Measurements from ENCODE around the gene RAD51AP1. TPM values are rescaled to one million over a fixed set of nuclear protein-coding genes. Genes with fewer than 3 reads are reported as not detected.

The RAD51AP1 gene
- total RNA-seq, 1 donor from 2014 or later, result 12.5 TPM

DNA sequence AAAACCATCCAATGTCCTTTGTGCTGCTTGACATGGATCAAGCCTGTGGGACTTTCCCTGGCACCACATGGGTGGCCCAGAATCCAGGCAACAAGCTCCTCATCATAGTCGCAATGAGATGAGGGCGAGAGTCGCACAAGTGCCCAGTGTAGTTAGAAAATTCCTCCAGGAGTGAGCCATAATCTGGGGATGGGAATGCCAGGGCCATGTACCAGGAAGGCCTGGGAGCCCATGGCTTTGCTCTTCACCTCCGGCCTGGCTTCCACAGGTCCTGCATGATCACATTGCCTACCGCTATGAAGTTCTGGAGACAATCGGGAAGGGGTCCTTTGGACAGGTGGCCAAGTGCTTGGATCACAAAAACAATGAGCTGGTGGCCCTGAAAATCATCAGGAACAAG, 57.2 kb downstream of the RAD51AP1 start:
- H3K27me3 Mint-ChIP-seq (ENCODE audit: unreplicated experiment), result peaks cover 1% of the 10 kb centered on the region
- no peak overlapping the region for H3K4me3 Mint-ChIP-seq (ENCODE audit: unreplicated experiment)
- TF ChIP-seq, protein P1, sequence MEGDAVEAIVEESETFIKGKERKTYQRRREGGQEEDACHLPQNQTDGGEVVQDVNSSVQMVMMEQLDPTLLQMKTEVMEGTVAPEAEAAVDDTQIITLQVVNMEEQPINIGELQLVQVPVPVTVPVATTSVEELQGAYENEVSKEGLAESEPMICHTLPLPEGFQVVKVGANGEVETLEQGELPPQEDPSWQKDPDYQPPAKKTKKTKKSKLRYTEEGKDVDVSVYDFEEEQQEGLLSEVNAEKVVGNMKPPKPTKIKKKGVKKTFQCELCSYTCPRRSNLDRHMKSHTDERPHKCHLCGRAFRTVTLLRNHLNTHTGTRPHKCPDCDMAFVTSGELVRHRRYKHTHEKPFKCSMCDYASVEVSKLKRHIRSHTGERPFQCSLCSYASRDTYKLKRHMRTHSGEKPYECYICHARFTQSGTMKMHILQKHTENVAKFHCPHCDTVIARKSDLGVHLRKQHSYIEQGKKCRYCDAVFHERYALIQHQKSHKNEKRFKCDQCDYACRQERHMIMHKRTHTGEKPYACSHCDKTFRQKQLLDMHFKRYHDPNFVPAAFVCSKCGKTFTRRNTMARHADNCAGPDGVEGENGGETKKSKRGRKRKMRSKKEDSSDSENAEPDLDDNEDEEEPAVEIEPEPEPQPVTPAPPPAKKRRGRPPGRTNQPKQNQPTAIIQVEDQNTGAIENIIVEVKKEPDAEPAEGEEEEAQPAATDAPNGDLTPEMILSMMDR (IDR thresholded peaks at IDR 0.05; ENCODE audit: unreplicated experiment), result no peak
- no peaks in the 10 kb centered on the region for H3K4me1 Mint-ChIP-seq (ENCODE audit: unreplicated experiment)
- H3K36me3 Mint-ChIP-seq (ENCODE audit: low read depth, unreplicated experiment), result peaks cover 70% of the 10 kb centered on the region
- H3K27ac Mint-ChIP-seq (ENCODE audit: unreplicated experiment), result no peak overlapping the region
- no peak for DNase-seq (ENCODE audit: low spot score)
- no peaks in the 10 kb centered on the region for H3K9me3 Mint-ChIP-seq (ENCODE audit: unreplicated experiment)

DNA sequence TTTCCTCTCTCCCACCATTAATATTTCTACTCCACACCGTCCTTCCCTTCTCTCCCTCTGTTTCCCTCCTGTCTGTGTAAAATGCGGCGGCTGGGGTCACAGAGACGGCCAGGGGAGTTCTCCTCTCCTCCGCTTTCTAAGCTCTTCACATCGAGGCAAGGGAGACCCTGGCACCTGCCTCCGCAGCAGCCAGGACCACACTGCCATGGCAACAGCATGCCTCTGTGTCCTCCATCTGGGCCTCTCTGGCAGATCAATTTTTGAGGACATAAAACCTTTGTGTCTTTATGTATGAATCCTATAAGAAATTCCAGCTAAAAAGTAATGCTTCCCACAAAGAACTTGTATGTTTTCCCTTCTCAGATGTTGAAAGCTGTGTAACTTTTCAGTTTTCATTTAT, 64.7 kb downstream of the RAD51AP1 start:
- Mint-ChIP-seq H3K27ac (ENCODE audit: unreplicated experiment) (no peak overlapping the region), H3K4me3 (ENCODE audit: unreplicated experiment) (no peak overlapping the region), H3K4me1 (ENCODE audit: unreplicated experiment) (peaks cover 6% of the 10 kb centered on the region), H3K27me3 (ENCODE audit: unreplicated experiment) (peaks cover 1% of the 10 kb centered on the region), H3K9me3 (ENCODE audit: unreplicated experiment) (no peaks in the 10 kb centered on the region), H3K36me3 (ENCODE audit: low read depth, unreplicated experiment) (peaks cover 45% of the 10 kb centered on the region)
- TF ChIP-seq, protein P1 (IDR thresholded peaks at IDR 0.05; ENCODE audit: unreplicated experiment), result no peak
- DNase-seq (ENCODE audit: low spot score), result no peak

DNA sequence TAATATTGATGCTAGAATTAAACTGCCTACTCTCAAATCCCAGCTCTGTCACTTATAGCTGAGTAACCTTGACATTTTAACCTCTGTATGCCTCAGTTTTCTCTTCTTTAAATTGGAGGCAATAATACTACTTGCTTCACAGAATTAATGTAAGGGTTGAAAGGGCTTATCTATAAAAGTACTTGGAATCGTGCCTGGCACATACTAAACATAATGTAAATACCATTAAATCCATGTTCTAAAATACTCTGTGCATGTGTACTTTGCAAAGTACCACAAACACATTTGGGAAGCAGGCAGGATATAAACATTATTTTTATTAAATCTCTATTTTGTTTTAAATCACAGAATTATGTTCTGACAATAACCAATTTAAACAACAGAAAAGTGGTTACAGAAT, 65.3 kb downstream of the RAD51AP1 start:
- no peak overlapping the region for H3K27ac Mint-ChIP-seq (ENCODE audit: unreplicated experiment)
- H3K36me3 Mint-ChIP-seq (ENCODE audit: low read depth, unreplicated experiment), result peaks cover 44% of the 10 kb centered on the region
- no peaks in the 10 kb centered on the region for H3K9me3 Mint-ChIP-seq (ENCODE audit: unreplicated experiment)
- TF ChIP-seq, protein P1 (IDR thresholded peaks at IDR 0.05; ENCODE audit: unreplicated experiment), result no peak
- H3K4me3 Mint-ChIP-seq (ENCODE audit: unreplicated experiment), result no peak overlapping the region
- peaks cover 6% of the 10 kb centered on the region for H3K4me1 Mint-ChIP-seq (ENCODE audit: unreplicated experiment)
- peaks cover 1% of the 10 kb centered on the region for H3K27me3 Mint-ChIP-seq (ENCODE audit: unreplicated experiment)
- DNase-seq (ENCODE audit: low spot score), result no peak

DNA sequence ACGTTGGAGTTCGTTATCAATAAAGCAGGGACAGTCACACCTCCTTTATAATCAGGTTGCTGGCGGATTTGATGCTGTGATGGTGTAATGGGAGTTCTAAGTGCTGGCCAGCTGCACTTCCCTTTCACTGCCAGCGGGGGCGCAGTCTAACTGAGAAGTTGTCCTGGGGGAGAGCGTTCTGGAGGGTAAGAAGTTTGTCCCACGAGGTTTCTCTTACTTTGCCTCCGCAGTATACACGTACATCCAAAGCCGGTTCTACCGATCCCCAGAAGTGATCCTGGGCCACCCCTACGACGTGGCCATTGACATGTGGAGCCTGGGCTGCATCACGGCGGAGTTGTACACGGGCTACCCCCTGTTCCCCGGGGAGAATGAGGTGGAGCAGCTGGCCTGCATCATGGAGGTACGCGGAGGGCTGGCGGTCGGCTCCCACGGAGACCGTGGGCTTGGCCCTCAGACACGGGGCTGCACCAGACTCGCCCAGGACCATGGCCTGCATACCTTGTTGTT, 66.0 kb downstream of the RAD51AP1 start:
- H3K27ac Mint-ChIP-seq (ENCODE audit: unreplicated experiment), result no peak overlapping the region

DNA sequence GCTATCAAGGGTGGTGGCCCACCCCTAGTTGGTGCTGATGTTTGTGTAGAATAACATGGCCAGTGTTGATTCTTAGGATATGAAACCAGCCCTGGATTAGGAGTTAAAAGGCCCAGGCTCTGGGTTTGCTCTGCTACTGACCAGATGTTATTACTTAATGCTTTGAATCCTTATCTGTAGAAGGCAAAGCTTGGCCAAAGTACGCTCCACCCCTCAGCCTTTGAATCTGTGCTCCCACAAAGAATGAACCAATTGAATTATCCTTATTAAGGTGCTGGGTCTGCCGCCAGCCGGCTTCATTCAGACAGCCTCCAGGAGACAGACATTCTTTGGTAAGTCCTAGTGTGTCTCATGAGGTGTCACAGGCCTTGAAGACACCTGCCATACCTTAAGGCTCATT, 68.4 kb downstream of the RAD51AP1 start:
- Mint-ChIP-seq H3K9me3 (ENCODE audit: unreplicated experiment) (no peaks in the 10 kb centered on the region), H3K27ac (ENCODE audit: unreplicated experiment) (no peak overlapping the region), H3K27me3 (ENCODE audit: unreplicated experiment) (peaks cover 1% of the 10 kb centered on the region), H3K4me1 (ENCODE audit: unreplicated experiment) (peaks cover 6% of the 10 kb centered on the region), H3K36me3 (ENCODE audit: low read depth, unreplicated experiment) (peaks cover 43% of the 10 kb centered on the region), H3K4me3 (ENCODE audit: unreplicated experiment) (no peak overlapping the region)
- DNase-seq (ENCODE audit: low spot score), result no peak
- TF ChIP-seq, protein P1 (IDR thresholded peaks at IDR 0.05; ENCODE audit: unreplicated experiment), result no peak

More for the DNA sequence above, 66.0 kb downstream of the RAD51AP1 start:
- H3K4me3 Mint-ChIP-seq (ENCODE audit: unreplicated experiment), result peak overlapping the region; percentile 86
- no peaks in the 10 kb centered on the region for H3K9me3 Mint-ChIP-seq (ENCODE audit: unreplicated experiment)
- peaks cover 46% of the 10 kb centered on the region for H3K36me3 Mint-ChIP-seq (ENCODE audit: low read depth, unreplicated experiment)
- peaks cover 1% of the 10 kb centered on the region for H3K27me3 Mint-ChIP-seq (ENCODE audit: unreplicated experiment)
- peak; percentile 63 for DNase-seq (ENCODE audit: low spot score)
- peaks cover 6% of the 10 kb centered on the region for H3K4me1 Mint-ChIP-seq (ENCODE audit: unreplicated experiment)
- TF ChIP-seq, protein P1 (IDR thresholded peaks at IDR 0.05; ENCODE audit: unreplicated experiment), result peak; percentile 98
